T1000 (cell line): Measurements from ENCODE around the gene C1orf226.
"Not testable (repeated sequence)": the region's sequence is repeated elsewhere in the genome, so short reads cannot be mapped to it uniquely, and the experiment has no call there.

Experiments
- DNase-seq: peaks from one replicate; lab custom pipeline; 2025; ENCODE audit warnings: mixed read lengths; lab: John Stamatoyannopoulos, UW

Gene C1orf226

DNA sequence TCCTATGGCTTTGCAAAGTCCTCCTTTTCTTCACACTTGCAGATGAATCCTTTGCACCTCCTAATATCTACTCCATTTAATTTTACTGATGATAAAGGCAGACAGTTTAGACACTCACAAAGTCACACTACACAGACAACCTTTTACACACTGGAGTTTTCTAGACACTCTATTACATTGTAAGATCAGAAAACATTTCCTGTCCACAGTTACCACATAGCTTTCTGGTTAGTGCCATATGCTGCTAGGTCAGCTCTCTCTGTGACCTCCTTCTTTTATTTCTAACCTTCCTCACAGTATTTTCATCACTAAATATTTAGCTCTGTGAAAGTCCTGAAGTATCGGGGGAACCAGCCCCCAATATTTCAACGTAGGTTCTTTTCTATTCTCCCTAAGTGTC, 25.3 kb downstream of the C1orf226 start:
- DNase-seq, result no peak

- DNase-seq, result no peak
These were observed 26.0 kb downstream of the C1orf226 start for GRCh38 chr1:162407539-162407938.

DNA sequence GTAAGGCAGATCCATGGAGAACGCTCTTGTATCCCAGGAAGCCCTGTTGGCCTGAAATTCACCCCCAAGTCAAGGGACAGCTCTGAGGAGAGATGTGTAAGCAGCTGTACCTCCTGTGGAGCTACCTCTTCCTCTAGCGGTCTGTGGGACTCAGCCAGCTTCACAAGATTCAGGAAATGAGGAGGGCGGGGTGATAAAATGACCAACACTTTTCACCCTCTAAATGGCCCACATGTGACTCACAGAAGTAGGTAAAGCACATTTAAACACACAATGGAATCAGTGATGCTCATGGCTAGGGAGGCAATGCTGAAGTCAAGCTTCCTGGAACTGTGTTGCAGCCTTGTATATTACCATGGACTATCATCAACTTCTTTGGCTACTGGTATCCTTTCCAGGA, 30.5 kb downstream of the C1orf226 start, which contains the start of gene SH2D1B:
TSS of gene SH2D1B (minus strand) at position 135 of the 400 bp plus-strand sequence. CDS start at position 15, 120 bp downstream.
- no peak for DNase-seq

GRCh38 chr1:162416215-162416614, 34.7 kb downstream of the C1orf226 start:
- DNase-seq, result no peak

GRCh38 chr1:162416909-162417308, 35.4 kb downstream of the C1orf226 start:
- DNase-seq, result no peak

DNA sequence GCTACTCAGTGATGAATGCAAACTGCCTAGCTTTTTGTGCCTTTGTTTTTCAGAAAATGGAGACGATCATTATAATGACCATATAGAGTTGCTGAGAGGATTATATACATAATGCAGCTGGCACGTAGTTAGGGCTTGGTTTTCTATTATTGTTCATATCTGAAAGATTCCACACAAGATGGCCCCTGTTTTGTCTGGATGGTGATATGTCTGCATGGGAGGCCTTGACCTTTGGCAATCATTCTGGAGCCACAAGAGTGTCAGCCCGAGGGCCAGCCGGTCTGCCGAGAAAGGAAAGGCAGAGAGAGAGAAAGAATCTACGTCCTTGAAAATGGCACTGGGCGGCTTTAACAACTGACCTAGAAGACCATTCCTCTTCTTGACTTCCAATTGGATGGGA, 36.1 kb downstream of the C1orf226 start:
- DNase-seq, result no peak

GRCh38 chr1:162418584-162418983, 37.1 kb downstream of the C1orf226 start:
- DNase-seq, result not testable (repeated sequence)

DNA sequence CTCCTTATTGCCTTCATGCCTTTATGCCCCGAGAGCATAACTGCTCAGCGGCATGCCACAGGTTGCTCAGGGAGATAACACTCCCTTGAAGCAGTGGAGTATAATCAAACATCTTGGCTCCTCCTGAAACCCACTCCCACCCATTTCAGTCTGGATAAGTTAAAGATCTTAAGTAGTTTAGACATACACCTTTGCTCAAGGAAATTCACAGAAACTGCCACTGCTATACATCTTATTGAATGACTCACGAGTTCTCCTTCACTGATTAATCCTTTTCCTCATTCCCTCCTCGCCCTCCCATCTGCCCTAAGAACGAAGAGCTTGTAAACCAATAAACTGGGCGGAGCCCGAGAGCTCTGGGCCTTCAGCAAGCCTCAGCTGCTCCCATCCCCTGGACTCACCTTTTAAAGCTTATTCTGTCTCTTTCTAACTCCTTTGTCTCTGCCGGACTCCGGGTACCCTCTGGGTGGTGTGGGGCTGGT, 38.0 kb downstream of the C1orf226 start:
- DNase-seq, result not testable (repeated sequence)

DNA sequence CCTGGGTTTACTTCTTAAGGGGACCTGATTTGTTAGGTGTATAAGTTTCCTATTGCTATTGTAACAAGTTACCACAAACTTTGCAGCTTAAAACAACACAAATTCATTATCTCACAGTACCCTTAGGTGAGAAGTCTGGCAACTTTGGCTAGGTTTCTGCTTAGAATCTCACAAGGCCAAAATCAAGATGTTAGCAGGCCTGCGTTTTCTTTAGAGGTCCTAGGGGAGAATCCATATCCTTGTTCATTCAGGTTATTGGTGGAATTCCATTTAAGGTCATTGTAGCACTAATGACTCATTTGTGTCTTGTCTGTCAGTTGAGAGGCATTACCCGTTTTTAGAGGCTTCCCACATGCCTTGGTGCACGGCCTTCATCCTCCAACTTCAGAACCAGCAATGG, 38.6 kb downstream of the C1orf226 start:
- no peak for DNase-seq

GRCh38 chr1:162421258-162422164, 40.0 kb downstream of the C1orf226 start:
- no peak for DNase-seq

GRCh38 chr1:162422662-162423375, 41.3 kb downstream of the C1orf226 start:
- no peak for DNase-seq

- DNase-seq, result no peak
These were observed 49.1 kb downstream of the C1orf226 start for GRCh38 chr1:162430583-162430982.

- not testable (repeated sequence) for DNase-seq
These were observed 51.6 kb downstream of the C1orf226 start for GRCh38 chr1:162432977-162433713.
